Mononuclear cell (primary cell): Measurements from ENCODE around the gene MYO6. TPM values are rescaled to one million over a fixed set of nuclear protein-coding genes. Genes with fewer than 3 reads are reported as not detected.
"Not testable (repeated sequence)": the region's sequence is repeated elsewhere in the genome, so short reads cannot be mapped to it uniquely, and the experiment has no call there.

Experiments used
- H3K27me3 ChIP-seq: 2 replicates; pipeline ENCODE4 v1.6.0; 2011; ENCODE audit warnings: low read length, control low read depth; ENCODE audit not compliant: insufficient read depth
- H3K4me1 ChIP-seq: 2 replicates; pipeline ENCODE4 v1.5.1; 2011; ENCODE audit warnings: mild to moderate bottlenecking, low read length, control low read depth; ENCODE audit not compliant: insufficient read depth
- H3K4me3 ChIP-seq: 2 replicates; pipeline ENCODE4 v1.5.1; 2011; ENCODE audit warnings: mild to moderate bottlenecking, low read length, moderate library complexity
- H3K9me3 ChIP-seq: 2 replicates; pipeline ENCODE4 v1.5.1; 2011; ENCODE audit warnings: low read depth, mild to moderate bottlenecking, control low read depth, low read length
- total RNA-seq: library from RNA; depleted of rRNA; stranded (reverse); fragments of >200 nt; gene quantifications from one replicate; pipeline ENCODE4 v1.2.3, GENCODE V29; 2012

The MYO6 gene
- total RNA-seq = 2.4 TPM

DNA sequence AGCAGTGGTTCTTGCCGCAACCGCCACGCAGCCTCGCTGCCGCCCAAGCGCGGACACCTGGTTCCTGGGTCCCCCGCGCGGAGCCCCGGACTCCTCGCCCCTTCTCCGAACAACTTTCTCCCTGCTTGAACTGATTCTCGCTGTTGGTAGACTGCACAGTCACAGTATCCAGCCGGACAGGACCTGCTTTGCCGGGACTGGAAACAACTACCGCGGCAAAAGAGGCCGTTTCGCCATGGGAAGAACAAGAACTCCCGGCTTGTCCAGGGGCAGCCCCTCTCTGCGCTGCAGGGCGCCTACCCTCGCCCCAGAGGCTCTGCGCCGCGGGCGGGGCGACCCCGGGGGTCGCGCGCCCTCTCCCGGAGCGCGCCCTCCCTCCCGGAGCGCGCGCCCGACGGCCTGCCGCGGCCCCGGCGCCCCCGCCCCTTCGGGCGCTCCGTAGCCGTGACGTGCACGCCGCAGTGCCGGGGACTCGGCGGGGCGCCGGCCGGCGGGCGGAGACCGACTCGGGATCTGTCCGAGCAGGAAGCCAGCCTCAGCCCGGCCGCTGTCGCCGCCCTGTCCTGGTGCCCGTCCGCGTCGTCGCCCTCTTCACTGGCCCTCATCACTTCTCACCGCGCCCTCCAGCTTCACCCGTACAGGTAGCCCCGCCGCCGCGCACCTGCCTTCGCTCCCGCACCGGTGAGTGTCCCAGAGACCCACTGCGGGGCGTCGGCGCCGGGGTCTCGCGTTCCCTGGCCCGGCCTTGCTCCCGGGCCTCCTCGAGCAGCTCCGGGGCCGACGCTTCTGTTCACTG, at the start of gene MYO6:
TSS of gene MYO6 (plus strand) at position 497 of the 796 bp plus-strand sequence. CDS start 68,309 bp downstream, outside the sequence.
- peaks cover 94% of the 10 kb centered on the region for H3K27me3 ChIP-seq
- no peaks in the 10 kb centered on the region for H3K9me3 ChIP-seq
- H3K4me3 ChIP-seq = peak within 1 kb of the TSS; percentile 51
- H3K4me1 ChIP-seq = peaks cover 15% of the 10 kb centered on the region

DNA sequence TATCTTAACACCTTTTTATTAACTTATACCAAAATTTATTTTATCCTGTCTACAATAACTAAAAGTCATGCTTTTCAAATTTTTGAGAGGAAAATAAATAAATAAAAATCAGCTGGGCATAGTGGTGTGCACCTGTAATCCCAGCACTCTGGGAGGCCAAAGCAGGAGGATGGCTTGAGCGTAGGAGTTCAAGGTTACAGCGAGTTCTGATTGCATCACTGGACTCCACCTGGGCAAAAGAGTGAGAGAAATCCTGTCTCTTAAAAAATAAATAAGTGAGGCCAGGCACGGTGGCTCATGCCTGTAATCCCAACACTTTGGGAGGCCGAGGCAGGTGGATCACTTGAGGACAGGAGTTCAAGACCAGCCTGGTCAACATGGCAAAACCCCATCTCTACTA, 40.7 kb upstream of the MYO6 start:
- H3K4me1 ChIP-seq, H3K9me3 ChIP-seq, H3K4me3 ChIP-seq, H3K27me3 ChIP-seq: not testable (repeated sequence)

DNA sequence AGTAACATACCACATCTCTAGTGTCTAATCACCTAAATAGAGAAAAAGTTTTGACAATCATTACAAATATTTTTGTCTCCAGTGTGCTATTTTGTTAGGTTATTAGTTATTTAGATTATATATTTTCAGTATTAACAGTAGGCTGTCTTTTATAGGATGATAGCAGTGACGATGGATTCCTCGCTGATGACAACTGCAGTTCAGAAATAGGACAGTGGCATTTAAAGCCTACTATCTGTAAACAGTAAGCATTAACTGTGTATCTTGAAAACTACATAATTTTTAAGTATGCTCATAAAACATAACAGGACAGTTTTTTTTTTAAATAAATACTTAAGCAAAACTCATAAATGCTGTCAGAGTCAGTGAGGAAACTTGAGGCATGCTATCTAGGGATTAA, 37.9 kb upstream of the MYO6 start:
- Histone ChIP-seq H3K4me3 (no peak overlapping the region), H3K4me1 (no peaks in the 10 kb centered on the region), H3K9me3 (no peaks in the 10 kb centered on the region), H3K27me3 (no peaks in the 10 kb centered on the region)

DNA sequence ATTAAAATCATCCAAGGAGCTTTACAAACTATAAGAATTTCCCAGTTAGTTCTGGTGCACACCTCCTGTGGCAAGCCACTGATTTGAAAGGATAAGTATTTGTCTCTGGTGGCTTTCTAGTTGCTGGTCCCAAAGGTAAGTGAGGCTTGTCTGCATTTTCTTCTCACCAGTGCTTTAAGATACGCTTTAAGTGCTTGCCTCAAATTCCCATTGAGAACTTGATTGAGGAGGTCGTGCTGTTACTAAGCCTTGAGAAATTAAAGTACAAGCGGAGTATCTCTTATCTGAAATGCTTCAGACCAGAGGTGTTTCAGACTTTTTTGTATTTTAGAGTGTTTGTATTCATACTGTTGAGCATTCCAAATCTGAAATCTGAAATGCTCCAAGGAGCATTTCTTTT, 29.9 kb upstream of the MYO6 start:
- Histone ChIP-seq H3K27me3 (no peaks in the 10 kb centered on the region), H3K4me3 (no peak overlapping the region), H3K4me1 (no peaks in the 10 kb centered on the region), H3K9me3 (no peaks in the 10 kb centered on the region)

GRCh38 chr6:75723382-75723781, 25.7 kb upstream of the MYO6 start:
- no peaks in the 10 kb centered on the region for H3K27me3 ChIP-seq
- no peaks in the 10 kb centered on the region for H3K9me3 ChIP-seq
- no peak overlapping the region for H3K4me3 ChIP-seq
- no peaks in the 10 kb centered on the region for H3K4me1 ChIP-seq

DNA sequence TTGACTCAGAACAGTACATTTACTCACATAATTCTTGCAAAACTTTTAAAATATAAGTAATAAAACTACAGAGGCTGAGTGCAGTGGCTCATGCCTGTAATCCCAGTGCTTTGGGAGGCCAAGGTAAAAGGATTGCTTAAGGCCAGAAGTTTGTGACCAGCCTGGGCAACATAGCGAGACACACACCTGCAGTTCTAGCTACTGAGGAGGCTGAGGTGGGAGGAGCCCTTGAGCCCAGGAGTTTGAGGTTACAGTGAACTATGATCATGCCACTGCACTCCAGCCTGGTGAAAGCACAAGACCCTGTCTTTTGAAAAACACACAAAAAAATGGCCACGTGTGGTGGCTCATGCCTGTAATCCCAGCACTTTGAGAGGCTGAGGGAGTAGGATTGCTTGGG, 21.8 kb upstream of the MYO6 start:
- Histone ChIP-seq H3K9me3 (no peaks in the 10 kb centered on the region), H3K4me1 (no peaks in the 10 kb centered on the region), H3K4me3 (no peak overlapping the region), H3K27me3 (peaks cover 2% of the 10 kb centered on the region)

DNA sequence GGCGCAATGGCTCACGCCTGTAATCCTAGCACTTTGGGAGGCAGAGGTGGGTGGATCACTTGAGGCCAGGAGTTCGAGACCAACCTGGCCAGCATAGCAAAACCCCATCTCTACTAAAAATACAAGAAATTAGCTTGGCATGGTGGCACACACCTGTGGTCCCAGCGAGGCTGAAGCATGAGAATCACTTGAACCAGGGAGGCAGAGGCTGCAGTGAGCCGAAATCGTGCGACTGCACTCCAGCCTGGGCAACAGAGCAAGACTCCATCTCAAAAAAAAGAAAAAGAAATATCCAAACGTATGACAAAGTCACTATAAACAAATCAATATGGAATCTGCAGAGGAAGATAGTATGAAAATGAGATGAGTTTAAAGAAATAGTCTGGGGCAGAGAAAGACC, 18.0 kb upstream of the MYO6 start:
- H3K4me3 ChIP-seq, H3K27me3 ChIP-seq, H3K4me1 ChIP-seq, H3K9me3 ChIP-seq: not testable (repeated sequence)

DNA sequence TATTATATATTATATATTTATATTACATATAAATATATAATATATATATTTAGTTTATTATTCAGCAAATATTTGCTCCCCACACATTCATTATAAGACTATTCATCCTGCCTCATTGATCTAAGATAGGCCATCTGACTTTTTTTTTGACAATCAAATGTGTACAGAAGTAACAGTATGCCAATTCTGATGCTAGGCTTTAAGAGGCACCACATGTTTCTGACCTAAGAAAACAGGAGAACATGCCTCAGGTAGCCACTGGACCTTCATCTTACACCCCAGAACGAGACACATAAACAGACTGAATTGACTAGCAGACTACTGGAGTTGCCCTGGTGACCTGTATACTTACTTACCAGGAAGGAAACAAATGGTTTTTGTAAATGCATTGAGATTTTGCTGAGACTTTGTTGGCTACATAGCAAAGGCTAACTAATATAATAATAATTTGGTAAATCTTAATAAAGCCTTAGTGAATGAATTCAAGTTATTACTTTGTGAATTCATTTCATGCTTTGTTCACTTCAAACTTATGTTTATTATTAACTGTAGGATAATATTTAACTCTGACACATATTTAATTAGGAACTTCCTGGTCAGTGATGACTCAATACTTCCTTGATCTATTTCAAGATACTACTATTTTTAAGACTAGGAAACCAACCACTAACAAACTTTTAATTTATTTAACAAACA, 13.4 kb upstream of the MYO6 start:
- peaks cover 20% of the 10 kb centered on the region for H3K27me3 ChIP-seq
- no peaks in the 10 kb centered on the region for H3K9me3 ChIP-seq
- no peak overlapping the region for H3K4me3 ChIP-seq
- H3K4me1 ChIP-seq = peaks cover 3% of the 10 kb centered on the region

DNA sequence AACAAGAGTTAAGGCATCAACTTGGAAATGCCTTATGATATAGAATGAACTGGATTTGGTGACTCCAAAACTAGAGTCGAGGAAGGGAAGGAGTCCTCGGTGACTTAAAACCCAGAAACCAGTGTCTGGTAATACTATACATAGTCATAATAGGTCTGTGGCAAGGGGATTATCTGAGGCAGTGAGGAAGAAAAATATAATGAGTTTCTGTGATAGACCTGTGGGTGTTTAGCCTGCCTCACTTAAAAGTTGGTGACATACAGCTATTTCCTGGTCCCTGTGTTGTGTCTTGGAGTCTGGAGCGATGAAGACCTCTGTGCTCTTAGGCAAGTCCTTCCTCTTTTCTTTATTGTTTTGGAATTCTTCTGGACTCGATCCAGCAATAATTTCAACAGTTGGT, 5.1 kb upstream of the MYO6 start:
- peaks cover 76% of the 10 kb centered on the region for H3K27me3 ChIP-seq
- H3K9me3 ChIP-seq = no peaks in the 10 kb centered on the region
- no peak overlapping the region for H3K4me3 ChIP-seq
- peaks cover 8% of the 10 kb centered on the region for H3K4me1 ChIP-seq

- no peaks in the 10 kb centered on the region for H3K9me3 ChIP-seq
- H3K27me3 ChIP-seq = peaks cover 79% of the 10 kb centered on the region
- no peak overlapping the region for H3K4me3 ChIP-seq
- peaks cover 15% of the 10 kb centered on the region for H3K4me1 ChIP-seq
Measured at GRCh38 chr6:75745404-75745803, 3.6 kb upstream of the MYO6 start.

GRCh38 chr6:75746221-75746620, 2.8 kb upstream of the MYO6 start:
- Histone ChIP-seq H3K9me3 (no peaks in the 10 kb centered on the region), H3K4me3 (no peak overlapping the region), H3K27me3 (peaks cover 86% of the 10 kb centered on the region), H3K4me1 (peaks cover 15% of the 10 kb centered on the region)

DNA sequence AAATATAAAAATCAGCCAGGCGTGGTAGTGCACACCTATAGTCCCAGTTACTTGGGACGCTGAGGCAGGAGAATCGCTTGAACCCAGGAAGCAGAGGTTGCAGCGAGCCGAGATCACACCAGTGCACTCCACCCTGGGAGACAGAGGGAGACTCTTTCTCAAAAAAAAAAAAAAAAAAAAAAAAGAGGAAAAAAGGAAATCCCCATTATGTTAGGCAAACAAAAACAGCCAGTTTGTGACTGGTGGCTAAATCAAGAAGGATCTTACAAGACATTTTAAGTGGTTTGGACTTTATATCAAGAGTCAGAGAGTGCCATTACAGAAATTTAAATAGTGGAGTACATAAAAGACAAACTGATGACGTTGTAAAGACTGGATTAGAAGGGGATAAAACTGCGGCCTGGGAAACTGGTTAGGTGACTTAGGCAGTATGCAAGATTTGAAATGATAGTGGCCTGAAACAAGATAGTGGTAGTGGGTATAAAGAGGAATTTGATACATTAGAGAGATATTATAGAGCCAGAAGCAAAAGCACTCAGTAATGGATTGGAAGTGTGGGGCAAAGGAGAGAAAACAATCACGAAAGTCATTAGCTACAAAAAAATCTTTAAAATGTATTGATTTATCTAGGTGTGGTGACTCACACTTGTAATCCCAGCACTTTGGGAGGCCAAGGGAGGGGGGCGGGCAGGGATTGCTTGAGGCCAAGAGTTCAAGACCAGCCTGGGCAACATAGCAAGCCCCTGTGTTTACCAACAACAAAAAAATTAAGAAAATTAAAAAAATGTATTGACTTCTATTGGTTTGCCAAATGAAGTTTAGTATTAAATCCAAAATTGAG, 1.7 kb upstream of the MYO6 start:
- H3K4me3 ChIP-seq = no peak overlapping the region
- peaks cover 15% of the 10 kb centered on the region for H3K4me1 ChIP-seq
- H3K27me3 ChIP-seq = peaks cover 90% of the 10 kb centered on the region
- H3K9me3 ChIP-seq = no peaks in the 10 kb centered on the region

DNA sequence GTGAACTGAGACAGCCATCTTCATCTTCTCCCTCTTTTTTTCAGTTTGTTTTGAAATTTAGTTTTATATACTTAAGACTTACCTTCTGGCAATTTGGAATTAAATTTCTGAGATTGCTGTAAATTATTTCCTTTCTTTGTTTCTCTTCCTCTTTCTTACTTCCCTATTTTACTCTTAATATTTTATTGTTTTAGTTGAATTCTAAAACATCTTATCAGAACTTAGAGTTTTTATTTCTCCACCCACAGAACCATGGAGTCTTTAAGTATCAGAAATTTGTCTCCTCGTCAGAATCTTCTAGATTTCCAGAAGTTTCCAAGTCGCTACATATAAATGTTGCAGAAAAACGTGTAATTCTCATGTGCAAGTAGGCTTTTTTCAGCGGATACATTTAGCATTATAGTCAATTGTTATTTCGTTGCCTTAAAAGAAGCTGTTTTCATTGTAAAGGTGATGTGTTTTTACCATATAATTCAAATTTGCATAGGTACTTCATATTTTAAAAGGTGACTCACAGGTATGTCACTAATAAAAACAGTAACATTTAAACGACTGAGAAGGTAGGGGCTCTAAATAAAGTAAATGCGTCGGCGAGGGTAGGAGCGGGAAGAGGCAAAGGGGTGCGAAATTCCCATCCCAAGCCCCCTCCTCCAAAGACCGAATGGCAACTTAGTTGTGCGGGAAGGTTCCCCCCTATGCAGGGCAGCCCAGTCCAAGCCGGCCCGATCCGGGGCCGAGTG, 866 bp upstream of the MYO6 start:
- Histone ChIP-seq H3K4me1 (peaks cover 15% of the 10 kb centered on the region), H3K4me3 (peak overlapping the region; percentile 51), H3K9me3 (no peaks in the 10 kb centered on the region), H3K27me3 (peaks cover 95% of the 10 kb centered on the region)

- Histone ChIP-seq H3K9me3 (no peaks in the 10 kb centered on the region), H3K27me3 (peaks cover 78% of the 10 kb centered on the region), H3K4me3 (no peak overlapping the region), H3K4me1 (peaks cover 15% of the 10 kb centered on the region)
Measured at GRCh38 chr6:75751443-75751842, 2.4 kb downstream of the MYO6 start.
